WTC11 (cell line): Measurements from ENCODE around the gene ITGA3.

Source experiments
- CREM ChIP-seq: sonication (generic); formaldehyde crosslinking; IDR thresholded peaks from 2 replicates; pipeline ENCODE4 v1.8.1; 2022; ENCODE audit warnings: mild to moderate bottlenecking, missing genetic modification reagents, moderate library complexity
- CTCF ChIP-seq: fragments of 200-600 bp; IDR thresholded peaks from 2 replicates; pipeline ENCODE4 v1.8.0; 2022; ENCODE audit warnings: antibody characterized with exemption
- ESRRA ChIP-seq: sonication (generic); formaldehyde crosslinking; IDR thresholded peaks from 2 replicates; pipeline ENCODE4 v1.8.1; 2022; ENCODE audit warnings: mild to moderate bottlenecking, missing genetic modification reagents, borderline replicate concordance
- MAX ChIP-seq: sonication (generic); formaldehyde crosslinking; IDR thresholded peaks from 2 replicates; pipeline ENCODE4 v1.8.0; 2022; ENCODE audit warnings: mild to moderate bottlenecking, missing genetic modification reagents
- MLX ChIP-seq: sonication (generic); formaldehyde crosslinking; IDR thresholded peaks from 2 replicates; pipeline ENCODE4 v1.8.1; 2023; ENCODE audit warnings: mild to moderate bottlenecking, missing genetic modification reagents, moderate library complexity
- NR1H2 ChIP-seq: sonication (generic); formaldehyde crosslinking; IDR thresholded peaks from 2 replicates; pipeline ENCODE4 v1.9.0; 2021; ENCODE audit warnings: mild to moderate bottlenecking, moderate library complexity, missing genetic modification reagents
- NR2C2 ChIP-seq: sonication (generic); formaldehyde crosslinking; IDR thresholded peaks from 2 replicates; pipeline ENCODE4 v1.8.0; 2022; ENCODE audit warnings: mild to moderate bottlenecking, missing genetic modification reagents
- NR3C1 ChIP-seq: sonication (generic); formaldehyde crosslinking; conservative IDR thresholded peaks from 2 replicates; pipeline ENCODE4 v1.8.1; 2023; ENCODE audit warnings: low read depth, mild to moderate bottlenecking, missing genetic modification reagents
- ZNF232 ChIP-seq: sonication (generic); formaldehyde crosslinking; IDR thresholded peaks from 2 replicates; pipeline ENCODE4 v1.8.0; 2022; ENCODE audit warnings: mild to moderate bottlenecking, missing genetic modification reagents
- ZNF263 ChIP-seq: sonication (generic); formaldehyde crosslinking; IDR thresholded peaks from 2 replicates; pipeline ENCODE4 v1.8.1; 2022; ENCODE audit warnings: low read depth, mild to moderate bottlenecking, moderate library complexity, missing genetic modification reagents
- TF ChIP-seq, protein P1 (sequence below): sonication (generic); formaldehyde crosslinking; IDR thresholded peaks from 2 replicates; pipeline ENCODE4 v1.8.0; 2022; ENCODE audit warnings: mild to moderate bottlenecking, missing genetic modification reagents

- TF ChIP-seq NR1H2 = no peak
- no peak for TF ChIP-seq ZNF263 (CRISPR knock-in tag)
- TF ChIP-seq NR3C1 (CRISPR knock-in tag) = no peak
- no peak for TF ChIP-seq CTCF
- TF ChIP-seq NR2C2 (CRISPR knock-in tag) = no peak
- no peak for TF ChIP-seq ZNF232 (CRISPR knock-in tag)
- TF ChIP-seq ESRRA (CRISPR knock-in tag) = no peak
- TF ChIP-seq MLX (CRISPR knock-in tag) = no peak
- TF ChIP-seq MAX (CRISPR knock-in tag) = no peak
- TF ChIP-seq CREM (CRISPR knock-in tag) = no peak
- TF ChIP-seq, protein P1, sequence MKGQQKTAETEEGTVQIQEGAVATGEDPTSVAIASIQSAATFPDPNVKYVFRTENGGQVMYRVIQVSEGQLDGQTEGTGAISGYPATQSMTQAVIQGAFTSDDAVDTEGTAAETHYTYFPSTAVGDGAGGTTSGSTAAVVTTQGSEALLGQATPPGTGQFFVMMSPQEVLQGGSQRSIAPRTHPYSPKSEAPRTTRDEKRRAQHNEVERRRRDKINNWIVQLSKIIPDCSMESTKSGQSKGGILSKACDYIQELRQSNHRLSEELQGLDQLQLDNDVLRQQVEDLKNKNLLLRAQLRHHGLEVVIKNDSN (CRISPR knock-in tag) = no peak
Observed at GRCh38 chr17:50072925-50073324, 17.0 kb downstream of the ITGA3 start.
